ENCODE data around the gene KDM7A. TPM values are rescaled to one million over a fixed set of nuclear protein-coding genes. Genes with fewer than 3 reads are reported as not detected.

KDM7A gene
- total RNA-seq, 1 experiment from 2014 or later = 1.5 TPM

- Histone ChIP-seq H3K4me1 (replicated peaks; ENCODE audit: insufficient read depth) (no peaks in the 10 kb centered on the region), H3F3A (ENCODE audit: insufficient read depth, low read depth) (no peaks in the 10 kb centered on the region), H3K9me2 (ENCODE audit: insufficient read depth) (no peaks in the 10 kb centered on the region; the same call in 1 of the 2 replicates), H4K20me1 (ENCODE audit: insufficient read depth) (peaks cover 3% of the 10 kb centered on the region; the same call in 1 of the 2 replicates), H3K36me3 (ENCODE audit: low read depth) (no peaks in the 10 kb centered on the region), H3K4me2 (no peak overlapping the region), H3K9me3 (ENCODE audit: insufficient read depth, low read depth) (no peaks in the 10 kb centered on the region), H3K4me3 (no peak overlapping the region), H3K79me2 (ENCODE audit: low read depth) (no peaks in the 10 kb centered on the region), H2AFZ (no peak overlapping the region), H3K27ac (no peak overlapping the region), H3K27me3 (ENCODE audit: insufficient read depth, low read depth) (no peaks in the 10 kb centered on the region)
- no peak for DNase-seq
- TF ChIP-seq EZH2 (IDR thresholded peaks at IDR 0.05; ENCODE audit: low read depth) (no peak), CTCF (conservative IDR thresholded peaks at IDR 0.05) (no peak)
- ChIA-PET POLR2A (ENCODE audit: unreplicated experiment) (no interaction called here), CTCF (no interaction called here)
- BruUV-seq (replicated peaks) = no TSS peak
- intact Hi-C loops (cut with micrococcal nuclease; ENCODE audit: unreplicated experiment) = no loop called here
Observed at GRCh38 chr7:140142031-140142430, 34.8 kb downstream of the KDM7A start.

- TF ChIP-seq CTCF (conservative IDR thresholded peaks at IDR 0.05) = no peak
- no peak for TF ChIP-seq EZH2 (IDR thresholded peaks at IDR 0.05; ENCODE audit: low read depth)
- Histone ChIP-seq H3K9me3 (ENCODE audit: insufficient read depth, low read depth) (no peaks in the 10 kb centered on the region), H3K27me3 (ENCODE audit: insufficient read depth, low read depth) (no peaks in the 10 kb centered on the region), H4K20me1 (ENCODE audit: insufficient read depth) (peaks cover 3% of the 10 kb centered on the region; the same call in 1 of the 2 replicates), H3K36me3 (ENCODE audit: low read depth) (no peaks in the 10 kb centered on the region), H3K4me3 (no peak overlapping the region), H3K9me2 (ENCODE audit: insufficient read depth) (no peaks in the 10 kb centered on the region; the same call in 1 of the 2 replicates), H3K27ac (no peak overlapping the region), H3F3A (ENCODE audit: insufficient read depth, low read depth) (no peaks in the 10 kb centered on the region), H3K4me2 (no peak overlapping the region), H3K79me2 (ENCODE audit: low read depth) (no peaks in the 10 kb centered on the region), H2AFZ (no peak overlapping the region), H3K4me1 (replicated peaks; ENCODE audit: insufficient read depth) (no peaks in the 10 kb centered on the region)
- ChIA-PET POLR2A (ENCODE audit: unreplicated experiment) (no interaction called here), CTCF (interaction anchor here (0.6 to 0.7 kb wide), 2 partner anchors 15 to 16 kb away, joined by 3 to 11 read pairs; no protein-coding TSS in a partner anchor)
- BruUV-seq (replicated peaks) = no TSS peak
- intact Hi-C loops (cut with micrococcal nuclease; ENCODE audit: unreplicated experiment) = no loop called here
- no peak for DNase-seq
Observed at GRCh38 chr7:140141256-140141655, 35.5 kb downstream of the KDM7A start.

- Histone ChIP-seq H3K27ac (no peak overlapping the region), H3K36me3 (ENCODE audit: low read depth) (no peaks in the 10 kb centered on the region), H3K27me3 (ENCODE audit: insufficient read depth, low read depth) (no peaks in the 10 kb centered on the region), H3K79me2 (ENCODE audit: low read depth) (no peaks in the 10 kb centered on the region), H2AFZ (no peak overlapping the region), H3K9me3 (ENCODE audit: insufficient read depth, low read depth) (no peaks in the 10 kb centered on the region), H3K9me2 (ENCODE audit: insufficient read depth) (no peaks in the 10 kb centered on the region), H3K4me2 (no peak overlapping the region), H4K20me1 (ENCODE audit: insufficient read depth) (peaks cover 3% of the 10 kb centered on the region; the same call in 1 of the 2 replicates), H3K4me1 (replicated peaks; ENCODE audit: insufficient read depth) (no peaks in the 10 kb centered on the region), H3F3A (ENCODE audit: insufficient read depth, low read depth) (no peaks in the 10 kb centered on the region), H3K4me3 (no peak overlapping the region)
- TF ChIP-seq EZH2 (IDR thresholded peaks at IDR 0.05; ENCODE audit: low read depth) (no peak), CTCF (conservative IDR thresholded peaks at IDR 0.05) (no peak)
- intact Hi-C loops (cut with micrococcal nuclease; ENCODE audit: unreplicated experiment) = no loop called here
- ChIA-PET POLR2A (ENCODE audit: unreplicated experiment) (no interaction called here), CTCF (no interaction called here)
- BruUV-seq (replicated peaks) = no TSS peak
- no peak for DNase-seq
Observed at GRCh38 chr7:140137078-140137477, 39.7 kb downstream of the KDM7A start.

Measured in PC-9 (cell line).